ENCODE data around the gene ATG2B.

The ATG2B gene

GRCh38 chr14:96260341-96260821 is 102.8 kb downstream of the ATG2B start:
- H3K4me2 ChIP-seq (ENCODE audit: low read depth, low read length, poor library complexity, severe bottlenecking): no peak overlapping the region
- no peak overlapping the region for H3K4me3 ChIP-seq (ENCODE audit: low read length, poor library complexity, severe bottlenecking)
- no peaks in the 10 kb centered on the region for H3F3A ChIP-seq (ENCODE audit: low read depth)
- no peak for TF ChIP-seq CTCF (conservative IDR thresholded peaks at IDR 0.05; ENCODE audit: low read length)
- TF ChIP-seq EZH2phosphoT487 (IDR thresholded peaks at IDR 0.05; ENCODE audit: borderline replicate concordance): no peak
- H3K79me2 ChIP-seq (ENCODE audit: insufficient read depth, low read length): no peaks in the 10 kb centered on the region
- no peaks in the 10 kb centered on the region for H3K4me1 ChIP-seq (ENCODE audit: insufficient read depth, low read length, poor library complexity, severe bottlenecking)
- no peaks in the 10 kb centered on the region for H3K9me3 ChIP-seq (ENCODE audit: insufficient read depth, low read depth, low read length)
- H2AFZ ChIP-seq (ENCODE audit: low read length): no peak overlapping the region
- no peaks in the 10 kb centered on the region for H3K27me3 ChIP-seq (ENCODE audit: insufficient read depth, low read length, poor library complexity, severe bottlenecking)
- no peaks in the 10 kb centered on the region for H3K9me2 ChIP-seq (replicated peaks; ENCODE audit: low read depth, low read length)
- H3K9ac ChIP-seq (ENCODE audit: low read depth, low read length, poor library complexity, severe bottlenecking): no peak overlapping the region
- no peaks in the 10 kb centered on the region for H3K36me3 ChIP-seq (ENCODE audit: insufficient read depth, low read length)
- H4K20me1 ChIP-seq (ENCODE audit: insufficient read depth, low read length, poor library complexity, severe bottlenecking): no peaks in the 10 kb centered on the region

- H3K4me3 ChIP-seq (ENCODE audit: low read length, poor library complexity, severe bottlenecking): no peak overlapping the region
- no peaks in the 10 kb centered on the region for H3K4me1 ChIP-seq (ENCODE audit: insufficient read depth, low read length, poor library complexity, severe bottlenecking)
- H3K9me2 ChIP-seq (replicated peaks; ENCODE audit: low read depth, low read length): no peaks in the 10 kb centered on the region
- no peak for TF ChIP-seq EZH2phosphoT487 (IDR thresholded peaks at IDR 0.05; ENCODE audit: borderline replicate concordance)
- no peak for TF ChIP-seq CTCF (conservative IDR thresholded peaks at IDR 0.05; ENCODE audit: low read length)
- H3K79me2 ChIP-seq (ENCODE audit: insufficient read depth, low read length): no peaks in the 10 kb centered on the region
- no peak overlapping the region for H3K9ac ChIP-seq (ENCODE audit: low read depth, low read length, poor library complexity, severe bottlenecking)
- H2AFZ ChIP-seq (ENCODE audit: low read length): no peak overlapping the region
- H3F3A ChIP-seq (ENCODE audit: low read depth): no peaks in the 10 kb centered on the region
- H3K4me2 ChIP-seq (ENCODE audit: low read depth, low read length, poor library complexity, severe bottlenecking): no peak overlapping the region
- H4K20me1 ChIP-seq (ENCODE audit: insufficient read depth, low read length, poor library complexity, severe bottlenecking): no peaks in the 10 kb centered on the region
- no peaks in the 10 kb centered on the region for H3K36me3 ChIP-seq (ENCODE audit: insufficient read depth, low read length)
- H3K9me3 ChIP-seq (ENCODE audit: insufficient read depth, low read depth, low read length): no peaks in the 10 kb centered on the region
- no peaks in the 10 kb centered on the region for H3K27me3 ChIP-seq (ENCODE audit: insufficient read depth, low read length, poor library complexity, severe bottlenecking)
Measured at GRCh38 chr14:96257900-96258299, 105.2 kb downstream of the ATG2B start.

GRCh38 chr14:96257056-96257455 is 106.1 kb downstream of the ATG2B start:
- Histone ChIP-seq H3K9me3 (ENCODE audit: insufficient read depth, low read depth, low read length) (no peaks in the 10 kb centered on the region; the same call in 1 of the 2 replicates), H3F3A (ENCODE audit: low read depth) (no peaks in the 10 kb centered on the region), H3K36me3 (ENCODE audit: insufficient read depth, low read length) (no peaks in the 10 kb centered on the region), H3K9me2 (replicated peaks; ENCODE audit: low read depth, low read length) (no peaks in the 10 kb centered on the region), H3K27me3 (ENCODE audit: insufficient read depth, low read length, poor library complexity, severe bottlenecking) (no peaks in the 10 kb centered on the region), H3K9ac (ENCODE audit: low read depth, low read length, poor library complexity, severe bottlenecking) (no peak overlapping the region), H3K4me2 (ENCODE audit: low read depth, low read length, poor library complexity, severe bottlenecking) (no peak overlapping the region), H3K79me2 (ENCODE audit: insufficient read depth, low read length) (no peaks in the 10 kb centered on the region), H3K4me3 (ENCODE audit: low read length, poor library complexity, severe bottlenecking) (no peak overlapping the region), H3K4me1 (ENCODE audit: insufficient read depth, low read length, poor library complexity, severe bottlenecking) (no peaks in the 10 kb centered on the region), H4K20me1 (ENCODE audit: insufficient read depth, low read length, poor library complexity, severe bottlenecking) (no peaks in the 10 kb centered on the region), H2AFZ (ENCODE audit: low read length) (no peak overlapping the region)
- no peak for TF ChIP-seq EZH2phosphoT487 (IDR thresholded peaks at IDR 0.05; ENCODE audit: borderline replicate concordance)
- TF ChIP-seq CTCF (conservative IDR thresholded peaks at IDR 0.05; ENCODE audit: low read length): no peak

All from Loucy (cell line).